ENCODE results near the gene P3H3. TPM values are rescaled to one million over a fixed set of nuclear protein-coding genes. Genes with fewer than 3 reads are reported as not detected.

Gene P3H3
- polyA plus RNA-seq, 1 experiment, result 45.5 TPM

DNA sequence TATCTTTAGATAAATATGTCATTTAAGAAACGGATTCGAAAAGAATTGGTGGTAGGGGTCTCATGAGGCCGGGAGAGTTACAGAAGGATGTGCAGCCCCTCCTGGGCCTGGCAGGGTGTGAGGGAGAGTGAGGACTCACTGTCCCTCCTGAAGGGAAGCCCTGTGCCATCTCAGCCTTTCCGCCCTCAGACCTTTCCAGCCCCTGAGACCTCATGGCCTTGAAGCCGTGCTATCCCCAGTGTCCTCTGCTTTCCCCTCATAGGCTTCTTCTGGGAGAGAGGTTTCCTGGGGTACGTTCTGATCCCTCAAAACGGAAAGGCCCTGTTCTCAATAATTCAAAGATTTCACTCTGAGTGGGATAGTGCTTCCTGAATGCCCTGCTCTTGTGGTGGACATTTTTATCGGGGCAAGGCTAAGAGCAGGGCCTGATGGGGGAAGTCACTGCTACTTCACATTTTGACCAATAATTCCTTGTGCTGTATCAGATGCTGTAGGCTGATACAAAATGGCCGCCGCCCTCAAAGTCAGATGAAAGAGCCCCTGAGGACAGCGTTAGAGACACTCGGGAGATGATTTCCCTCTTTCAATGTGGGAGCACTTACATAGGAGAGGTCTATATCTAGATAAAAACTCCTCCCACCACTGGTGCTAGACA lies 37.6 kb upstream of the P3H3 start:
- no peak overlapping the region for H3K27ac ChIP-seq (ENCODE audit: low read depth, low read length)
- TF ChIP-seq, protein P1, sequence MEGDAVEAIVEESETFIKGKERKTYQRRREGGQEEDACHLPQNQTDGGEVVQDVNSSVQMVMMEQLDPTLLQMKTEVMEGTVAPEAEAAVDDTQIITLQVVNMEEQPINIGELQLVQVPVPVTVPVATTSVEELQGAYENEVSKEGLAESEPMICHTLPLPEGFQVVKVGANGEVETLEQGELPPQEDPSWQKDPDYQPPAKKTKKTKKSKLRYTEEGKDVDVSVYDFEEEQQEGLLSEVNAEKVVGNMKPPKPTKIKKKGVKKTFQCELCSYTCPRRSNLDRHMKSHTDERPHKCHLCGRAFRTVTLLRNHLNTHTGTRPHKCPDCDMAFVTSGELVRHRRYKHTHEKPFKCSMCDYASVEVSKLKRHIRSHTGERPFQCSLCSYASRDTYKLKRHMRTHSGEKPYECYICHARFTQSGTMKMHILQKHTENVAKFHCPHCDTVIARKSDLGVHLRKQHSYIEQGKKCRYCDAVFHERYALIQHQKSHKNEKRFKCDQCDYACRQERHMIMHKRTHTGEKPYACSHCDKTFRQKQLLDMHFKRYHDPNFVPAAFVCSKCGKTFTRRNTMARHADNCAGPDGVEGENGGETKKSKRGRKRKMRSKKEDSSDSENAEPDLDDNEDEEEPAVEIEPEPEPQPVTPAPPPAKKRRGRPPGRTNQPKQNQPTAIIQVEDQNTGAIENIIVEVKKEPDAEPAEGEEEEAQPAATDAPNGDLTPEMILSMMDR (IDR thresholded peaks at IDR 0.05; ENCODE audit: low read depth, low read length), result no peak
- no peaks in the 10 kb centered on the region for H3K9me3 ChIP-seq (ENCODE audit: control insufficient read depth, insufficient read depth, low read length)

DNA sequence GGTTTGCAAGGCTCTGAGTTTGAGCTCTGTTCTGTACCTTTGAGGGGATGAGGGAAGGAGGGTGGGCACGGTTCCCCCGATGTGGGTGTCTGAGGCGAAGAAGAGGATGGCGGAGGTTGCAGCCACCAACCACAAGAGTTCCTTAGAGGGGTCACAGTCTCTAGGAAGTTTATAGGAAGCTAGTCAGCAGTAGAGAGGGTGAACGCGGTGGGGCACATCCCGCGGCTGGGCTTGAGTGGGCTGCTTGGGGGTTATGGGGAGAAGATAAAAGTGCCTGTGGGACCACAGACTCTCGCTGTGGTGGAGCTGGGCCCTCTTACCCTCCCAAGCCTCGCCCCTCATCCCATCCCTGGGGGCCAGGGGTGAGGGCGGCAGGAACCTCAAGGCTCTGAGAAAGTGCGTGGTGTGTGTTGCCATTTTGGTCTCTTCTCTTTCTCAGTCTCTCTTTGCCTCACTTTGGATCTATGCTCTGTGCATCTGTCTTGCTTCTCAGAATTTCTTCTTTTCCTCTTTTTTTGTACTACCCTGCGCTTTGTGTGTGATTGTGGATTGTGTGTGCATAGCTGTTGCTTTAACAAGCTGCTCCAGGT lies 36.2 kb upstream of the P3H3 start:
- TF ChIP-seq, protein P1 (IDR thresholded peaks at IDR 0.05; ENCODE audit: low read depth, low read length), result no peak
- Histone ChIP-seq H3K27me3 (ENCODE audit: control insufficient read depth, insufficient read depth, low read length) (peaks cover 4% of the 10 kb centered on the region), H3K4me3 (ENCODE audit: low read depth, low read length) (no peak overlapping the region; the same call in 1 of the 2 replicates), H3K9me3 (ENCODE audit: control insufficient read depth, insufficient read depth, low read length) (no peaks in the 10 kb centered on the region), H3K27ac (ENCODE audit: low read depth, low read length) (peak overlapping the region; percentile 31)
- DNase-seq (ENCODE audit: low read depth, low spot score), result no peak
- POLR2A ChIA-PET, result interaction anchor here (2.6 kb wide), 1 partner anchor 39 kb away, joined by 11 read pairs; the partner anchor contains the start of gene MLF2
- CTCF ChIA-PET, result interaction anchor here (0.7 to 2.1 kb wide), 4 partner anchors 14 to 38 kb away, joined by 3 to 16 read pairs (median 4); partner anchors contain the start of gene MLF2

More for the DNA sequence above, 37.6 kb upstream of the P3H3 start:
- CTCF ChIA-PET, result interaction anchor here (1.9 to 2.6 kb wide), 2 partner anchors 24 to 37 kb away, joined by 9 to 15 read pairs; partner anchors contain the start of genes MLF2 and PTMS
- DNase-seq (ENCODE audit: low read depth, low spot score), result no peak
- Histone ChIP-seq H3K4me3 (ENCODE audit: low read depth, low read length) (peak overlapping the region; percentile 17; the same call in 1 of the 2 replicates), H3K27me3 (ENCODE audit: control insufficient read depth, insufficient read depth, low read length) (no peaks in the 10 kb centered on the region)
- POLR2A ChIA-PET, result interaction anchor here (0.5 to 1.5 kb wide), 2 partner anchors 20 to 101 kb away, joined by 3 read pairs; partner anchors contain the start of gene ZNF384

DNA sequence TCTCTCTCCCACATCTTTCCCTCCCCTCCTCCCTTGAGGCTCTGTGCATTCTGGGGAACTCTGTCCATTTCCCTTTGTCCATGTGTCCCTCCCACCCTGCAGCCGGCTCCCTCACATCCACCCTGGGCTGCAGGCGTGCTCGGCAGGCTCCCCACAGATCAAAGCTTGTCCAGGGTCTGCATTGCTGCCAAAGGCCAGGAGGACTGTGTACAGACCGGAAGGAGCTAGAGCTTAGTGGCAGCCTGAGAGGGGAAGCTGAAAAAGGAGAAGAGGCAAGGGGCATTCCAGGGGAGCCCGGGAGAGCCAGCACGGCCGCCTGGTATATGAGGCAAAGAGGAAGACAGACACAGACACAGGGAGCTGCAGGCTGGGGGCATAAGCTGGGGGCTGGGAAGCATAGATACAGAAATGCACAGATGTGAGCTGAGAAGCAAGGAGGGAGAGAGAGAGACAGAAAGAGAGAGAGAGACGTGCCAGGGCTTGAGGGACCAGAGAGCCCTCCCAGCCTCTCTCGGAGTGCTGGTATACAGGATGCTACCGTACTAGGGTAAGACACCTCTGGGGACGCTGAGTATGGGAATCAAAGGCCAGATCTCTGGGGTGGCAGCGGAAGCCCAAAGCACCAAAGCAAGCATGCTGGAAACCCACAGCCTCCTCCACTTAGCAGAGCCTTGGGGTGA lies 35.5 kb upstream of the P3H3 start:
- peak overlapping the region; percentile 31 for H3K27ac ChIP-seq (ENCODE audit: low read depth, low read length)
- TF ChIP-seq, protein P1 (IDR thresholded peaks at IDR 0.05; ENCODE audit: low read depth, low read length), result no peak
- H3K27me3 ChIP-seq (ENCODE audit: control insufficient read depth, insufficient read depth, low read length), result peaks cover 4% of the 10 kb centered on the region
- ChIA-PET POLR2A (interaction anchor here (0.8 to 2.6 kb wide), 2 partner anchors 27 to 40 kb away, joined by 3 to 11 read pairs; partner anchors contain the start of gene MLF2), CTCF (interaction anchor here (0.7 to 2.1 kb wide), 6 partner anchors 14 to 80 kb away, joined by 3 to 16 read pairs (median 4); partner anchors contain the start of genes MLF2 and SPSB2)
- H3K9me3 ChIP-seq (ENCODE audit: control insufficient read depth, insufficient read depth, low read length), result no peaks in the 10 kb centered on the region
- DNase-seq (ENCODE audit: low read depth, low spot score), result no peak
- peak overlapping the region; percentile 31 for H3K4me3 ChIP-seq (ENCODE audit: low read depth, low read length)

DNA sequence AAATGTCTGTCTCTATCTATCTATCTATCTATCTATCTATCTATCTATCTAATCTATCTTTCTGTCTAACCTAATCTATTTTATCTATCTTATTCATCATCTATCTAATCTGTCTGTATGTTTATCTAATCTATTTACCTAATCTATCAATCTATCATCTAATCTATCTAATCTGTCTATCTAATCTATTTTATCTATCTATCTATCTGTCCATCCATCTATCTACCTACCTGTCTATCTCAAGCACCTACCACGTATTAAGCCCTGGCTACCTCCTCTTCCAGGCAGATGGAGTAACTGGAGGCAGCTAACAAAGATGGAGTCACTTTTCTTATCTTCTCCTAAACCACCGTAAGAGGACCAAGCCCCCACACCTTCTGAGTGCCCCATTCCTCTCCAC lies 33.1 kb upstream of the P3H3 start:
- ChIA-PET CTCF (no interaction called here), POLR2A (interaction anchor here (0.7 kb wide), 1 partner anchor 72 kb away, joined by 11 read pairs; no protein-coding TSS in a partner anchor)
- Histone ChIP-seq H3K4me3 (ENCODE audit: low read depth, low read length) (no peak overlapping the region), H3K27ac (ENCODE audit: low read depth, low read length) (no peak overlapping the region), H3K27me3 (ENCODE audit: control insufficient read depth, insufficient read depth, low read length) (peaks cover 4% of the 10 kb centered on the region), H3K9me3 (ENCODE audit: control insufficient read depth, insufficient read depth, low read length) (no peaks in the 10 kb centered on the region)
- no peak for DNase-seq (ENCODE audit: low read depth, low spot score)
- TF ChIP-seq, protein P1 (IDR thresholded peaks at IDR 0.05; ENCODE audit: low read depth, low read length), result no peak

Data from AG04450 (cell line).